Measurements from ENCODE around the gene HLA-DQB1.

DNA sequence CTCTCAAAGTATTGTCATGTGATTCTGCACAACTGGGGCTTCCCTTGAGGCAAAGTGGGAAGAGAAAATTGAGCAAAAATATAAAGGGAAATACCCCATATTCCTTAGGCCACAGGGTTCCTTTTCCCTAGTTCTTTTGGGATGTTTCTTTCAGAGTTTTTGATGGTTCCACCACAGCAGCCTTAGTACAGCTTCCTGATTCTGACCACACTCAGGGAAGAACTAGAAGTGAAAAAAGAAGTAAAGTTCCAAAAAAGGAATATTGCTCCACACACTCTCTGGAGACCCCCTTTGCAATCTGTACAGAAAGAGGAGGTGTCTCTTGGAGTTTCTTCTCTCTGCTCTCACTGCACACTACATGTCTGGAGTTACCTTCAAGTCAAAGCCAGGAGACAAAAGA is 46.8 kb upstream of the HLA-DQB1 start:
- no peak for TF ChIP-seq MYC (IDR thresholded peaks at IDR 0.05; ENCODE audit: low read depth, low read length)
- TF ChIP-seq, protein P1, sequence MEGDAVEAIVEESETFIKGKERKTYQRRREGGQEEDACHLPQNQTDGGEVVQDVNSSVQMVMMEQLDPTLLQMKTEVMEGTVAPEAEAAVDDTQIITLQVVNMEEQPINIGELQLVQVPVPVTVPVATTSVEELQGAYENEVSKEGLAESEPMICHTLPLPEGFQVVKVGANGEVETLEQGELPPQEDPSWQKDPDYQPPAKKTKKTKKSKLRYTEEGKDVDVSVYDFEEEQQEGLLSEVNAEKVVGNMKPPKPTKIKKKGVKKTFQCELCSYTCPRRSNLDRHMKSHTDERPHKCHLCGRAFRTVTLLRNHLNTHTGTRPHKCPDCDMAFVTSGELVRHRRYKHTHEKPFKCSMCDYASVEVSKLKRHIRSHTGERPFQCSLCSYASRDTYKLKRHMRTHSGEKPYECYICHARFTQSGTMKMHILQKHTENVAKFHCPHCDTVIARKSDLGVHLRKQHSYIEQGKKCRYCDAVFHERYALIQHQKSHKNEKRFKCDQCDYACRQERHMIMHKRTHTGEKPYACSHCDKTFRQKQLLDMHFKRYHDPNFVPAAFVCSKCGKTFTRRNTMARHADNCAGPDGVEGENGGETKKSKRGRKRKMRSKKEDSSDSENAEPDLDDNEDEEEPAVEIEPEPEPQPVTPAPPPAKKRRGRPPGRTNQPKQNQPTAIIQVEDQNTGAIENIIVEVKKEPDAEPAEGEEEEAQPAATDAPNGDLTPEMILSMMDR (IDR thresholded peaks at IDR 0.05; ENCODE audit: extremely low read depth in 1 of 2, insufficient read depth in 1 of 2, low read depth in 1 of 2, low read length in 2 of 2) = no peak
- TF ChIP-seq POLR2AphosphoS5 (IDR thresholded peaks at IDR 0.05; ENCODE audit: insufficient read depth, low read depth, low read length) = no peak
- no peak for TF ChIP-seq JUN (IDR thresholded peaks at IDR 0.05; ENCODE audit: borderline replicate concordance, insufficient read depth, insufficient read length, low read depth)
- TF ChIP-seq EZH2 (IDR thresholded peaks at IDR 0.05; ENCODE audit: borderline replicate concordance, low read depth, low read length, severe bottlenecking) = no peak
- TF ChIP-seq POLR2A (IDR thresholded peaks at IDR 0.05; ENCODE audit: low read depth, low read length) = no peak
